C4-2B (cell line): ENCODE measurements around the gene THAP7.

Experiments
- CTCF ChIP-seq: fragments of 450-650 bp; conservative IDR thresholded peaks from 2 replicates; pipeline ENCODE4 v1.5.1; 2017; ENCODE audit warnings: mild to moderate bottlenecking
- ZFX ChIP-seq: fragments of 450-650 bp; IDR thresholded peaks from 2 replicates; pipeline ENCODE4 v1.6.1; 2017

DNA sequence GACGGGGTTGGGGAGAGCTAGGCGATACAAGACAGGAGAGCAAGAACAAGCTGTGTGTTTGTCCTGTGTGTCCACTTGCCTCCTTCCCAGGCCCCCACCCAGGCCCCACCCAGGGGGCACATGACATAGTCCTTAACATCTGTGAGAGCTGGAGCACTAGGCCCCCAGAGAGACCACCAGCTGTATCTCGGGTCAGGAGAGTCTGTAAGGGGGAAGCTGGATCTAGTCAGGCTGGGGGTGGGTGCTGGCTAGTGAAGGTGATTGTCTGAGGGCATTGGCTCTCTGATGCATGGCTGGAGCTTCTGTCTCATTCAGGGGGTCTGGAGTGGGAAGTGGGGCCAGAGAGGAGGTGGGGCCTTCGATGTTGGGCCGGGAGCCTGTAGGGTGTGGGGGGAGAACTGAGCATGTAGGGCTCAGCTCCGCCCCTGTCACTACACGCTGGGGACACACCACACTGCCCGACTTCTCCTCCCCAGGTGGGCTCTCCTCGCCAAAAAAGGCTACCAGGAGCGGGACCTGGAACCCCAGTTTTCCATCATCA lies 13.6 kb upstream of the THAP7 start:
- TF ChIP-seq CTCF (no peak), ZFX (no peak)
